AG04449 (cell line): ENCODE results near the gene ZBTB4.

Experiments used
- CTCF ChIA-PET: fragments of 350-600 bp; formaldehyde crosslinking; extraction: SDS; loops from one replicate; lab custom pipeline; 2021; ENCODE audit warnings: antibody characterized with exemption; lab: Yijun Ruan, JAX
- POLR2A ChIA-PET: fragments of 400-600, 350-600 bp; formaldehyde crosslinking; extraction: SDS; loops from one replicate; lab custom pipeline; 2020; ENCODE audit warnings: antibody characterized with exemption, inconsistent platforms; lab: Yijun Ruan, JAX
- DNase-seq: peaks from one replicate; pipeline ENCODE4 v3.0.0-alpha.2; 2010; ENCODE audit warnings: low read depth, low spot score
- H3K4me3 ChIP-seq: 2 replicates; pipeline ENCODE4 v1.5.1; 2011; ENCODE audit warnings: low read depth, mild to moderate bottlenecking, control low read depth, low read length
- CTCF ChIP-seq: IDR thresholded peaks from one replicate; pipeline ENCODE4 v1.5.1; 2011; ENCODE audit warnings: mild to moderate bottlenecking, moderate library complexity, low read length, control low read depth, inconsistent platforms; ENCODE audit not compliant: insufficient read depth; ENCODE audit errors: missing control alignments

Gene ZBTB4

GRCh38 chr17:7410634-7411426 lies 68.6 kb downstream of the ZBTB4 start:
- TF ChIP-seq CTCF, result no peak
- no peak for DNase-seq
- ChIA-PET POLR2A (no interaction called here), CTCF (interaction anchor here (0.8 kb wide), 1 partner anchor 11 kb away, joined by 3 read pairs; no protein-coding TSS in a partner anchor)
- no peak overlapping the region for H3K4me3 ChIP-seq

- no peak for TF ChIP-seq CTCF
- no peak for DNase-seq
- no peak overlapping the region for H3K4me3 ChIP-seq
- POLR2A ChIA-PET, result no interaction called here
- CTCF ChIA-PET, result no interaction called here
Measured at GRCh38 chr17:7409716-7410115, 69.7 kb downstream of the ZBTB4 start.
